Loucy (cell line): ENCODE data around the gene FOXO6.

Experiments
- EZH2phosphoT487 ChIP-seq: fragments of 200-600 bp; IDR thresholded peaks from 2 replicates; pipeline ENCODE4 v1.6.1; 2018; ENCODE audit warnings: antibody characterized with exemption, mild to moderate bottlenecking, moderate library complexity, borderline replicate concordance
- TF ChIP-seq, protein P1 (sequence below): fragments of 200-600 bp; sonication (generic); conservative IDR thresholded peaks from 2 replicates; pipeline ENCODE4 v1.5.1; 2014; ENCODE audit warnings: mild to moderate bottlenecking, antibody characterized with exemption, low read length

GRCh38 chr1:41313661-41314131 is 47.5 kb upstream of the FOXO6 start:
- TF ChIP-seq, protein P1, sequence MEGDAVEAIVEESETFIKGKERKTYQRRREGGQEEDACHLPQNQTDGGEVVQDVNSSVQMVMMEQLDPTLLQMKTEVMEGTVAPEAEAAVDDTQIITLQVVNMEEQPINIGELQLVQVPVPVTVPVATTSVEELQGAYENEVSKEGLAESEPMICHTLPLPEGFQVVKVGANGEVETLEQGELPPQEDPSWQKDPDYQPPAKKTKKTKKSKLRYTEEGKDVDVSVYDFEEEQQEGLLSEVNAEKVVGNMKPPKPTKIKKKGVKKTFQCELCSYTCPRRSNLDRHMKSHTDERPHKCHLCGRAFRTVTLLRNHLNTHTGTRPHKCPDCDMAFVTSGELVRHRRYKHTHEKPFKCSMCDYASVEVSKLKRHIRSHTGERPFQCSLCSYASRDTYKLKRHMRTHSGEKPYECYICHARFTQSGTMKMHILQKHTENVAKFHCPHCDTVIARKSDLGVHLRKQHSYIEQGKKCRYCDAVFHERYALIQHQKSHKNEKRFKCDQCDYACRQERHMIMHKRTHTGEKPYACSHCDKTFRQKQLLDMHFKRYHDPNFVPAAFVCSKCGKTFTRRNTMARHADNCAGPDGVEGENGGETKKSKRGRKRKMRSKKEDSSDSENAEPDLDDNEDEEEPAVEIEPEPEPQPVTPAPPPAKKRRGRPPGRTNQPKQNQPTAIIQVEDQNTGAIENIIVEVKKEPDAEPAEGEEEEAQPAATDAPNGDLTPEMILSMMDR: peak; percentile 83
- TF ChIP-seq EZH2phosphoT487: no peak
